IPS-20b (cell line): ENCODE measurements around the gene JMJD4.

Experiments used
- H3K27ac ChIP-seq: one replicate; pipeline ENCODE4 v1.5.1; 2013; ENCODE audit warnings: low read length
- H3K27me3 ChIP-seq: 2 replicates; pipeline ENCODE4 v1.6.1; 2013; ENCODE audit warnings: mild to moderate bottlenecking, low read length, inconsistent platforms; ENCODE audit not compliant: insufficient read depth
- H3K36me3 ChIP-seq: 2 replicates; pipeline ENCODE4 v1.6.1; 2013; ENCODE audit warnings: low read depth, mild to moderate bottlenecking, inconsistent platforms, low read length, moderate library complexity; ENCODE audit not compliant: insufficient read depth
- H3K4me1 ChIP-seq: 2 replicates; pipeline ENCODE4 v1.6.1; 2013; ENCODE audit warnings: mild to moderate bottlenecking, control low read depth, inconsistent platforms, low read length, moderate library complexity; ENCODE audit not compliant: insufficient read depth
- H3K4me3 ChIP-seq: 2 replicates; pipeline ENCODE4 v1.5.1; 2013; ENCODE audit warnings: mild to moderate bottlenecking, low read length, inconsistent platforms
- H3K9ac ChIP-seq: 2 replicates; pipeline ENCODE4 v1.6.1; 2013; ENCODE audit warnings: low read depth, mild to moderate bottlenecking, inconsistent platforms, low read length, moderate library complexity
- H3K9me3 ChIP-seq: 2 replicates; pipeline ENCODE4 v1.6.1; 2013; ENCODE audit warnings: mild to moderate bottlenecking, low read depth, low read length, inconsistent platforms; ENCODE audit not compliant: insufficient read depth

Gene JMJD4

GRCh38 chr1:227733309-227733705 is 1.8 kb downstream of the JMJD4 start:
- Histone ChIP-seq H3K4me1 (peaks cover 13% of the 10 kb centered on the region), H3K27ac (no peak overlapping the region)

GRCh38 chr1:227732586-227733308 is 2.4 kb downstream of the JMJD4 start:
- H3K9ac ChIP-seq: no peak overlapping the region

More at GRCh38 chr1:227733309-227733705, 1.8 kb downstream of the JMJD4 start:
- H3K9ac ChIP-seq: no peak overlapping the region
- no peak overlapping the region for H3K4me3 ChIP-seq
- peaks cover 24% of the 10 kb centered on the region for H3K36me3 ChIP-seq
- no peaks in the 10 kb centered on the region for H3K9me3 ChIP-seq
- H3K27me3 ChIP-seq: no peaks in the 10 kb centered on the region

GRCh38 chr1:227731696-227732585 is 3.2 kb downstream of the JMJD4 start:
- no peak overlapping the region for H3K9ac ChIP-seq
- no peaks in the 10 kb centered on the region for H3K9me3 ChIP-seq
- peaks cover 13% of the 10 kb centered on the region for H3K4me1 ChIP-seq

More at GRCh38 chr1:227732586-227733308, 2.4 kb downstream of the JMJD4 start:
- H3K4me3 ChIP-seq: no peak overlapping the region
- no peaks in the 10 kb centered on the region for H3K27me3 ChIP-seq
- H3K36me3 ChIP-seq: peaks cover 24% of the 10 kb centered on the region
- H3K27ac ChIP-seq: no peak overlapping the region
- no peaks in the 10 kb centered on the region for H3K9me3 ChIP-seq
- H3K4me1 ChIP-seq: peaks cover 13% of the 10 kb centered on the region

GRCh38 chr1:227731241-227731677 is 3.8 kb downstream of the JMJD4 start:
- Histone ChIP-seq H3K4me1 (peaks cover 13% of the 10 kb centered on the region), H3K27ac (no peak overlapping the region), H3K4me3 (no peak overlapping the region), H3K36me3 (peaks cover 24% of the 10 kb centered on the region), H3K27me3 (no peaks in the 10 kb centered on the region), H3K9ac (no peak overlapping the region), H3K9me3 (no peaks in the 10 kb centered on the region)

More at GRCh38 chr1:227731696-227732585, 3.2 kb downstream of the JMJD4 start:
- Histone ChIP-seq H3K36me3 (peaks cover 24% of the 10 kb centered on the region), H3K27ac (no peak overlapping the region), H3K4me3 (no peak overlapping the region), H3K27me3 (no peaks in the 10 kb centered on the region)

- no peaks in the 10 kb centered on the region for H3K9me3 ChIP-seq
- no peak overlapping the region for H3K9ac ChIP-seq
- no peak overlapping the region for H3K27ac ChIP-seq
- no peaks in the 10 kb centered on the region for H3K27me3 ChIP-seq
- no peak overlapping the region for H3K4me3 ChIP-seq
- peaks cover 13% of the 10 kb centered on the region for H3K4me1 ChIP-seq
- H3K36me3 ChIP-seq: peaks cover 24% of the 10 kb centered on the region
Observed at GRCh38 chr1:227730630-227731151, 4.4 kb downstream of the JMJD4 start.

GRCh38 chr1:227729881-227730629 is 5.0 kb downstream of the JMJD4 start:
- peaks cover 24% of the 10 kb centered on the region for H3K36me3 ChIP-seq
- peaks cover 13% of the 10 kb centered on the region for H3K4me1 ChIP-seq
- H3K27ac ChIP-seq: no peak overlapping the region
- no peak overlapping the region for H3K4me3 ChIP-seq
- no peaks in the 10 kb centered on the region for H3K9me3 ChIP-seq
- H3K27me3 ChIP-seq: no peaks in the 10 kb centered on the region
- H3K9ac ChIP-seq: no peak overlapping the region

- peak overlapping the region; percentile 69; the same call in 1 of the 2 replicates for H3K9ac ChIP-seq
- H3K4me1 ChIP-seq: peaks cover 12% of the 10 kb centered on the region
- no peak overlapping the region for H3K27ac ChIP-seq
- H3K4me3 ChIP-seq: peak overlapping the region; percentile 74
- H3K36me3 ChIP-seq: peaks cover 24% of the 10 kb centered on the region
- no peaks in the 10 kb centered on the region for H3K9me3 ChIP-seq
- no peaks in the 10 kb centered on the region for H3K27me3 ChIP-seq
Observed at GRCh38 chr1:227729144-227729880, 5.8 kb downstream of the JMJD4 start.

- H3K4me1 ChIP-seq: peaks cover 10% of the 10 kb centered on the region
Observed at GRCh38 chr1:227728892-227729143, 6.3 kb downstream of the JMJD4 start.

GRCh38 chr1:227728059-227728891 is 6.8 kb downstream of the JMJD4 start:
- Histone ChIP-seq H3K4me1 (peaks cover 10% of the 10 kb centered on the region), H3K9ac (peak overlapping the region; percentile 69; the same call in 1 of the 2 replicates), H3K9me3 (peaks cover 9% of the 10 kb centered on the region; the same call in 1 of the 2 replicates), H3K36me3 (peaks cover 22% of the 10 kb centered on the region), H3K27ac (no peak overlapping the region), H3K27me3 (no peaks in the 10 kb centered on the region), H3K4me3 (peak overlapping the region; percentile 74)

More at GRCh38 chr1:227728892-227729143, 6.3 kb downstream of the JMJD4 start:
- H3K36me3 ChIP-seq: peaks cover 24% of the 10 kb centered on the region
- peaks cover 4% of the 10 kb centered on the region; the same call in 1 of the 2 replicates for H3K9me3 ChIP-seq
- no peak overlapping the region for H3K27ac ChIP-seq
- no peaks in the 10 kb centered on the region for H3K27me3 ChIP-seq
- H3K4me3 ChIP-seq: peak overlapping the region; percentile 74
- peak overlapping the region; percentile 69; the same call in 1 of the 2 replicates for H3K9ac ChIP-seq

- Histone ChIP-seq H3K9ac (no peak overlapping the region), H3K4me1 (peaks cover 10% of the 10 kb centered on the region), H3K36me3 (peaks cover 10% of the 10 kb centered on the region), H3K27me3 (no peaks in the 10 kb centered on the region), H3K9me3 (peaks cover 21% of the 10 kb centered on the region; the same call in 1 of the 2 replicates), H3K4me3 (no peak overlapping the region), H3K27ac (no peak overlapping the region)
Observed at GRCh38 chr1:227726924-227727599, 8.0 kb downstream of the JMJD4 start.
